Peyer's patch (tissue), 4 donors: ENCODE results near the gene TAF1L. TPM values are rescaled to one million over a fixed set of nuclear protein-coding genes. Genes with fewer than 3 reads are reported as not detected.
"Not testable (repeated sequence)": the region's sequence is repeated elsewhere in the genome, so short reads cannot be mapped to it uniquely, and the experiment has no call there.

Experiments
- DNase-seq, 3 donors: peaks; one replicate each; pipeline ENCODE4 v3.0.0-alpha.2; 2017 to 2019
- H3K27ac ChIP-seq, 4 donors: fragments of 200-600 bp; sonication (generic); one replicate each; pipeline ENCODE4 v1.5.1; 2016 to 2019
- H3K27me3 ChIP-seq, 2 donors: fragments of 200-600 bp; sonication (generic); one replicate each; pipeline ENCODE4 v1.5.1; 2019
- H3K36me3 ChIP-seq, 3 donors: fragments of 200-600 bp; sonication (generic); one replicate each; pipeline ENCODE4 v1.5.1; 2016 to 2019
- H3K4me1 ChIP-seq, 4 donors: fragments of 200-600 bp; sonication (generic); one replicate each; pipeline ENCODE4 v1.5.1; 2016 to 2019
- H3K4me3 ChIP-seq, 4 donors: fragments of 200-600 bp; sonication (generic); 1 replicate in 3 of 4; 2 replicates in 1 of 4; pipeline ENCODE4 v1.5.1; 2016 to 2019; ENCODE audit warnings: mild to moderate bottlenecking in 1 of 4
- H3K9me3 ChIP-seq, 4 donors: fragments of 200-600 bp; sonication (generic); one replicate each; pipeline ENCODE4 v1.5.1; 2016 to 2019; ENCODE audit warnings: mild to moderate bottlenecking in 1 of 4
- CTCF ChIP-seq, 6 experiments: fragments of 450-650 bp in 4 of 6; fragments of 200-600 bp in 2 of 6; sonication (generic) in 1 of 6; IDR thresholded peaks; one replicate each; pipeline ENCODE4 v1.5.1; 2017 to 2019; ENCODE audit warnings: antibody characterized with exemption in 6 of 6, mild to moderate bottlenecking in 3 of 6, moderate library complexity in 1 of 6
- POLR2A ChIP-seq, 2 donors: fragments of 450-650 bp; IDR thresholded peaks; one replicate each; pipeline ENCODE4 v1.5.1; 2017; ENCODE audit warnings: antibody characterized with exemption in 2 of 2, mild to moderate bottlenecking in 2 of 2, moderate library complexity in 2 of 2
- total RNA-seq, 4 donors: library from RNA; depleted of rRNA; stranded (reverse); fragments of >200 nt; gene quantifications; one replicate each; pipeline ENCODE4 v1.1.0, GENCODE V29; 2016

The TAF1L gene
- total RNA-seq, 4 donors from 2014 or later = 0.19 TPM; not detected in 3

DNA sequence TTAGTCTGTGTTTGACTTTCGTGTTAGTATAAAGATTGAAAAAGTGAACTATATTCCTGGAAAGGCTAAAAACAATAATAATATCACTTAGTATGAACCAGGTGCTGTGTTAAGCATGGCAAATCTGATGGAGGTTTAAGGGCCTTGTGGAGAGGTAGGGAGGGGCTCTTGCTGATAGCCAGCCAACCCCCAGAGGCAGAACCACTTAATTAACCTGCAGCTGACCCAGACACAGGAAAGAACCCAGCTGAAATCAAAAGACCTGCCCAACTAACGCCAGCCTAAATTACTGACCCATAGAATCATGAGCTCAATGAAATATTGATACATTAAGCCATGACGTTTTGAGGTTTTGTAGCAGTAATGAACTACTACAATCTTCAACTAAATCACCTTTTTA is 28.3 kb upstream of the TAF1L start:
- Histone ChIP-seq H3K36me3 (no peaks in the 10 kb centered on the region), H3K4me3 (no peak overlapping the region), H3K4me1 (no peaks in the 10 kb centered on the region), H3K27ac (no peak overlapping the region), H3K9me3 (no peaks in the 10 kb centered on the region), H3K27me3 (no peaks in the 10 kb centered on the region)
- TF ChIP-seq POLR2A (IDR thresholded peaks at IDR 0.05) = no peak
- TF ChIP-seq CTCF (IDR thresholded peaks at IDR 0.05) = no peak
- DNase-seq = no peak

GRCh38 chr9:32647671-32648070 is 12.2 kb upstream of the TAF1L start:
- Histone ChIP-seq H3K27ac (no peak overlapping the region), H3K9me3 (no peaks in the 10 kb centered on the region), H3K4me3 (no peak overlapping the region), H3K27me3 (no peaks in the 10 kb centered on the region), H3K4me1 (no peaks in the 10 kb centered on the region), H3K36me3 (no peaks in the 10 kb centered on the region)
- TF ChIP-seq CTCF (IDR thresholded peaks at IDR 0.05) = no peak
- no peak for TF ChIP-seq POLR2A (IDR thresholded peaks at IDR 0.05)
- DNase-seq = no peak

DNA sequence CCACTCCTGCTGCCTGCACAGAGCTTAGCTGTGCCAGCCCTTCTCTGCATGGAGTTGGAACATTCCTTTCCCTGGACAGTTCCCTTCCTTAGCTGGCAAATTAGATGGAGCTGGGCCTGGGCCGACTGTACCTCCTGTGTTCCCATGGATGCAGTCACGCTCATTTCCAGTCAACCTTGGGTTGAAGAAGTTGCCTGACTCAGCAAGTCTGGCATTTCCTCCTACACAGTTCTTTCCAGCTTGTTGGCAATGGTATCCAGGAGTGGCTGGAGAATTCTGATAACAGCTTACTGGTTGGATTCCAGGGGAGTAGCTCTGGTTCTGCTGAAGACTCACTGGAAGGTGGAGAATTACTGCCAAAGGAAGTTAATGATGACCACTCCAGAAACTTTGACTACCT is 9.2 kb upstream of the TAF1L start:
- no peaks in the 10 kb centered on the region for H3K4me1 ChIP-seq
- no peak overlapping the region for H3K27ac ChIP-seq
- no peaks in the 10 kb centered on the region for H3K9me3 ChIP-seq
- no peaks in the 10 kb centered on the region for H3K36me3 ChIP-seq
- DNase-seq = no peak
- H3K4me3 ChIP-seq = no peak overlapping the region
- no peak for TF ChIP-seq CTCF (IDR thresholded peaks at IDR 0.05)
- no peak for TF ChIP-seq POLR2A (IDR thresholded peaks at IDR 0.05)
- no peaks in the 10 kb centered on the region for H3K27me3 ChIP-seq

GRCh38 chr9:32633151-32633550 is 2.3 kb downstream of the TAF1L start:
- H3K4me1 ChIP-seq, H3K36me3 ChIP-seq, H3K9me3 ChIP-seq, DNase-seq, H3K4me3 ChIP-seq, H3K27ac ChIP-seq, H3K27me3 ChIP-seq: not testable (repeated sequence)

- Histone ChIP-seq H3K4me3 (no peak overlapping the region), H3K9me3 (no peaks in the 10 kb centered on the region), H3K36me3 (no peaks in the 10 kb centered on the region), H3K4me1 (no peaks in the 10 kb centered on the region), H3K27ac (no peak overlapping the region), H3K27me3 (no peaks in the 10 kb centered on the region)
- DNase-seq = no peak
- TF ChIP-seq CTCF (IDR thresholded peaks at IDR 0.05) (no peak), POLR2A (IDR thresholded peaks at IDR 0.05) (no peak)
Measured at GRCh38 chr9:32631991-32632390, 3.5 kb downstream of the TAF1L start.

DNA sequence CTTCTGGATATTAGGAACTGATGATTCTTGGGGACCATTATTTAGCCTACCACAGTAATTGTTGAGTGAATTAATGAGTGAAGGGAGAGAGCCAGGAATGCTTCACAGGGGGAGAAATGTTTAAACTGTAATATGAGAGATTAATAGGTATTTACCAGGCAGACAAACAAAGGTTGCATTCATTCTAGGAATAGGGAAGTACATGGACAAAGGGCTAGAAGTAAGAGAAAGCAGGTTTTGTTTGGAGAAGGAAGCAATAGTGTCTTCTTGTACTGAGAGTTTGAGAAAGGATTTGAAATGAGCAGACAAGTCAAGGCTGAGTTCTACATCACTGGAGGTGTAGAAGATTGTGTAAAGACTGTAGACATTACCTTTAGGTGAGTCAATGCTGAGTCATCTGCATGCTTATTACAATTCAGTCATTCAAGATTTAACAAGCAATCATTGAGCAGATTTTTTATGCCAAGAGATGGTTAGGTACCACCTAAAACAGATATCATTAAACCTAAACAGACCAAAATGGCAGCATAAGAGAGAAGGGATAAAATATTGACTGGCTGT is 8.0 kb downstream of the TAF1L start:
- no peaks in the 10 kb centered on the region for H3K36me3 ChIP-seq
- H3K9me3 ChIP-seq = no peaks in the 10 kb centered on the region
- H3K27ac ChIP-seq = no peak overlapping the region
- TF ChIP-seq POLR2A (IDR thresholded peaks at IDR 0.05) = no peak
- TF ChIP-seq CTCF (IDR thresholded peaks at IDR 0.05) = no peak
- no peaks in the 10 kb centered on the region for H3K27me3 ChIP-seq
- H3K4me3 ChIP-seq = no peak overlapping the region
- no peaks in the 10 kb centered on the region for H3K4me1 ChIP-seq
- no peak for DNase-seq
